HepG2 (cell line): ENCODE data around the gene EPDR1. TPM values are rescaled to one million over a fixed set of nuclear protein-coding genes. Genes with fewer than 3 reads are reported as not detected.

Source experiments
- CSRNP2 ChIP-seq: sonication (generic); formaldehyde crosslinking; conservative IDR thresholded peaks from 2 replicates; pipeline ENCODE4 v1.8.0; 2022; ENCODE audit warnings: low read depth, missing genetic modification reagents
- KLF9 ChIP-seq: IDR thresholded peaks from 2 replicates; pipeline ENCODE4 v1.6.1; 2016; ENCODE audit warnings: low read depth
- NCOA2 ChIP-seq: sonication (generic); formaldehyde crosslinking; IDR thresholded peaks from 2 replicates; pipeline ENCODE4 v1.8.0; 2022; ENCODE audit warnings: inconsistent platforms
- NFATC3 ChIP-seq: sonication (generic); formaldehyde crosslinking; IDR thresholded peaks from 2 replicates; pipeline ENCODE4 v1.5.1; 2020; ENCODE audit warnings: mild to moderate bottlenecking, missing genetic modification reagents
- NR1H2 ChIP-seq: sonication (generic); formaldehyde crosslinking; IDR thresholded peaks from 2 replicates; pipeline ENCODE4 v1.8.1; 2022; ENCODE audit warnings: low read depth, missing genetic modification reagents, borderline replicate concordance
- PHF5A ChIP-seq: IDR thresholded peaks from one replicate; pipeline ENCODE4 v1.6.1; 2018; ENCODE audit warnings: low read depth, missing genetic modification reagents; ENCODE audit not compliant: unreplicated experiment
- PRMT3 ChIP-seq: sonication (generic); formaldehyde crosslinking; IDR thresholded peaks from 2 replicates; pipeline ENCODE4 v1.8.1; 2022; ENCODE audit warnings: low read depth, mild to moderate bottlenecking, moderate library complexity, missing genetic modification reagents, borderline replicate concordance
- SOX6 ChIP-seq, 2 experiments: fragments of 450-650 bp in 1 of 2; sonication (generic) in 1 of 2; formaldehyde crosslinking in 1 of 2; IDR thresholded peaks; 2 replicates each; pipeline versions ENCODE4 v1.4.0 to v1.6.1; 2017 to 2020; ENCODE audit warnings: antibody characterized with exemption in 1 of 2, mild to moderate bottlenecking in 1 of 2, missing genetic modification reagents in 1 of 2
- SP140L ChIP-seq: sonication (generic); formaldehyde crosslinking; IDR thresholded peaks from 2 replicates; pipeline ENCODE4 v1.4.0; 2020; ENCODE audit warnings: missing genetic modification reagents, borderline replicate concordance
- THAP11 ChIP-seq: IDR thresholded peaks from 2 replicates; pipeline ENCODE4 v1.6.1; 2016; ENCODE audit warnings: missing biosample characterization, missing genetic modification reagents
- ZNF234 ChIP-seq: sonication (generic); formaldehyde crosslinking; conservative IDR thresholded peaks from 2 replicates; pipeline ENCODE4 v1.5.1; 2020; ENCODE audit warnings: mild to moderate bottlenecking, missing genetic modification reagents
- ZNF33B ChIP-seq: sonication (generic); formaldehyde crosslinking; IDR thresholded peaks from 2 replicates; pipeline ENCODE4 v1.5.1; 2020; ENCODE audit warnings: mild to moderate bottlenecking, missing genetic modification reagents
- ZNF382 ChIP-seq: sonication (generic); formaldehyde crosslinking; IDR thresholded peaks from 2 replicates; pipeline ENCODE4 v1.5.0; 2020; ENCODE audit warnings: missing genetic modification reagents, mild to moderate bottlenecking, borderline replicate concordance
- ZNF501 ChIP-seq: sonication (generic); formaldehyde crosslinking; IDR thresholded peaks from 2 replicates; pipeline ENCODE4 v1.5.1; 2020; ENCODE audit warnings: mild to moderate bottlenecking, moderate library complexity, missing genetic modification reagents
- ZNF713 ChIP-seq: sonication (generic); formaldehyde crosslinking; IDR thresholded peaks from 2 replicates; pipeline ENCODE4 v1.4.0; 2020; ENCODE audit warnings: mild to moderate bottlenecking, missing genetic modification reagents
- ZNF768 ChIP-seq: sonication (generic); formaldehyde crosslinking; IDR thresholded peaks from 2 replicates; pipeline ENCODE4 v1.4.0; 2020; ENCODE audit warnings: missing genetic modification reagents
- ZNF792 ChIP-seq: IDR thresholded peaks from 2 replicates; pipeline ENCODE4 v1.6.1; 2016
- polyA plus RNA-seq, 8 experiments: library from polyadenylated mRNA; depleted of rRNA in 3 of 8; stranded (reverse) in 7 of 8; unstranded in 1 of 8; fragments of >200 nt; fragmentation: Illumina TruSeq in 4 of 8; extraction: Trizol in 4 of 8; gene quantifications; 2 replicates each; pipeline versions ENCODE4 v1.2.1 to v1.2.3, GENCODE V29; 2011 to 2016; ENCODE audit warnings: low read depth in 4 of 8, missing spikeins in 1 of 8, mixed read lengths in 1 of 8; ENCODE audit not compliant: insufficient read depth in 1 of 8
- total RNA-seq, 5 experiments: library from RNA; depleted of rRNA; stranded (reverse); fragments of >200 nt; fragmentation: Illumina TruSeq; extraction: Trizol; gene quantifications; 2 replicates each; pipeline ENCODE4 v1.2.3, GENCODE V29; 2016; ENCODE audit warnings: low read depth in 1 of 5
- TF ChIP-seq, protein P1 (sequence below): sonication (generic); formaldehyde crosslinking; conservative IDR thresholded peaks from 2 replicates; pipeline ENCODE4 v1.4.0; 2020; ENCODE audit warnings: mild to moderate bottlenecking, missing genetic modification reagents, moderate library complexity
- TF ChIP-seq, protein P2 (sequence below): sonication (generic); formaldehyde crosslinking; IDR thresholded peaks from 2 replicates; pipeline ENCODE4 v1.4.0; 2020; ENCODE audit warnings: low read depth, mild to moderate bottlenecking, missing genetic modification reagents
- TF ChIP-seq, protein P3 (sequence below): sonication (generic); formaldehyde crosslinking; IDR thresholded peaks from 2 replicates; pipeline ENCODE4 v1.4.0; 2020; ENCODE audit warnings: missing genetic modification reagents

The EPDR1 gene
- total and polyA plus RNA-seq, 2 of the 13 experiments (the other 11 are each of a cell fraction or from before 2014, with no cell fraction given) = 38.3 to 50.2 TPM

GRCh38 chr7:37916017-37916672, 4.3 kb upstream of the EPDR1 start (continued):
- TF ChIP-seq, protein P1, sequence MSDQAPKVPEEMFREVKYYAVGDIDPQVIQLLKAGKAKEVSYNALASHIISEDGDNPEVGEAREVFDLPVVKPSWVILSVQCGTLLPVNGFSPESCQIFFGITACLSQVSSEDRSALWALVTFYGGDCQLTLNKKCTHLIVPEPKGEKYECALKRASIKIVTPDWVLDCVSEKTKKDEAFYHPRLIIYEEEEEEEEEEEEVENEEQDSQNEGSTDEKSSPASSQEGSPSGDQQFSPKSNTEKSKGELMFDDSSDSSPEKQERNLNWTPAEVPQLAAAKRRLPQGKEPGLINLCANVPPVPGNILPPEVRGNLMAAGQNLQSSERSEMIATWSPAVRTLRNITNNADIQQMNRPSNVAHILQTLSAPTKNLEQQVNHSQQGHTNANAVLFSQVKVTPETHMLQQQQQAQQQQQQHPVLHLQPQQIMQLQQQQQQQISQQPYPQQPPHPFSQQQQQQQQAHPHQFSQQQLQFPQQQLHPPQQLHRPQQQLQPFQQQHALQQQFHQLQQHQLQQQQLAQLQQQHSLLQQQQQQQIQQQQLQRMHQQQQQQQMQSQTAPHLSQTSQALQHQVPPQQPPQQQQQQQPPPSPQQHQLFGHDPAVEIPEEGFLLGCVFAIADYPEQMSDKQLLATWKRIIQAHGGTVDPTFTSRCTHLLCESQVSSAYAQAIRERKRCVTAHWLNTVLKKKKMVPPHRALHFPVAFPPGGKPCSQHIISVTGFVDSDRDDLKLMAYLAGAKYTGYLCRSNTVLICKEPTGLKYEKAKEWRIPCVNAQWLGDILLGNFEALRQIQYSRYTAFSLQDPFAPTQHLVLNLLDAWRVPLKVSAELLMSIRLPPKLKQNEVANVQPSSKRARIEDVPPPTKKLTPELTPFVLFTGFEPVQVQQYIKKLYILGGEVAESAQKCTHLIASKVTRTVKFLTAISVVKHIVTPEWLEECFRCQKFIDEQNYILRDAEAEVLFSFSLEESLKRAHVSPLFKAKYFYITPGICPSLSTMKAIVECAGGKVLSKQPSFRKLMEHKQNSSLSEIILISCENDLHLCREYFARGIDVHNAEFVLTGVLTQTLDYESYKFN (CRISPR knock-in tag) = no peak
- TF ChIP-seq THAP11 (CRISPR knock-in tag) (no peak), NCOA2 (no peak), ZNF382 (CRISPR knock-in tag) (no peak), ZNF768 (CRISPR knock-in tag) (no peak; the same call in 1 of the 2 replicates), ZNF792 (CRISPR knock-in tag) (no peak), PHF5A (CRISPR knock-in tag) (no peak), NFATC3 (CRISPR knock-in tag) (no peak), ZNF501 (no peak), SP140L (CRISPR knock-in tag) (no peak), PRMT3 (CRISPR knock-in tag) (no peak), SOX6 (IDR thresholded peaks at IDR 0.05) (no peak), SOX6 (CRISPR knock-in tag; IDR thresholded peaks at IDR 0.05) (no peak), ZNF33B (CRISPR knock-in tag) (no peak), ZNF713 (no peak), KLF9 (CRISPR knock-in tag) (no peak), NR1H2 (CRISPR knock-in tag) (no peak), CSRNP2 (no peak), ZNF234 (CRISPR knock-in tag) (no peak)
- TF ChIP-seq, protein P2, sequence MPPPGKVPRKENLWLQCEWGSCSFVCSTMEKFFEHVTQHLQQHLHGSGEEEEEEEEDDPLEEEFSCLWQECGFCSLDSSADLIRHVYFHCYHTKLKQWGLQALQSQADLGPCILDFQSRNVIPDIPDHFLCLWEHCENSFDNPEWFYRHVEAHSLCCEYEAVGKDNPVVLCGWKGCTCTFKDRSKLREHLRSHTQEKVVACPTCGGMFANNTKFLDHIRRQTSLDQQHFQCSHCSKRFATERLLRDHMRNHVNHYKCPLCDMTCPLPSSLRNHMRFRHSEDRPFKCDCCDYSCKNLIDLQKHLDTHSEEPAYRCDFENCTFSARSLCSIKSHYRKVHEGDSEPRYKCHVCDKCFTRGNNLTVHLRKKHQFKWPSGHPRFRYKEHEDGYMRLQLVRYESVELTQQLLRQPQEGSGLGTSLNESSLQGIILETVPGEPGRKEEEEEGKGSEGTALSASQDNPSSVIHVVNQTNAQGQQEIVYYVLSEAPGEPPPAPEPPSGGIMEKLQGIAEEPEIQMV (CRISPR knock-in tag) = no peak; the same call in 1 of the 2 replicates
- TF ChIP-seq, protein P3, sequence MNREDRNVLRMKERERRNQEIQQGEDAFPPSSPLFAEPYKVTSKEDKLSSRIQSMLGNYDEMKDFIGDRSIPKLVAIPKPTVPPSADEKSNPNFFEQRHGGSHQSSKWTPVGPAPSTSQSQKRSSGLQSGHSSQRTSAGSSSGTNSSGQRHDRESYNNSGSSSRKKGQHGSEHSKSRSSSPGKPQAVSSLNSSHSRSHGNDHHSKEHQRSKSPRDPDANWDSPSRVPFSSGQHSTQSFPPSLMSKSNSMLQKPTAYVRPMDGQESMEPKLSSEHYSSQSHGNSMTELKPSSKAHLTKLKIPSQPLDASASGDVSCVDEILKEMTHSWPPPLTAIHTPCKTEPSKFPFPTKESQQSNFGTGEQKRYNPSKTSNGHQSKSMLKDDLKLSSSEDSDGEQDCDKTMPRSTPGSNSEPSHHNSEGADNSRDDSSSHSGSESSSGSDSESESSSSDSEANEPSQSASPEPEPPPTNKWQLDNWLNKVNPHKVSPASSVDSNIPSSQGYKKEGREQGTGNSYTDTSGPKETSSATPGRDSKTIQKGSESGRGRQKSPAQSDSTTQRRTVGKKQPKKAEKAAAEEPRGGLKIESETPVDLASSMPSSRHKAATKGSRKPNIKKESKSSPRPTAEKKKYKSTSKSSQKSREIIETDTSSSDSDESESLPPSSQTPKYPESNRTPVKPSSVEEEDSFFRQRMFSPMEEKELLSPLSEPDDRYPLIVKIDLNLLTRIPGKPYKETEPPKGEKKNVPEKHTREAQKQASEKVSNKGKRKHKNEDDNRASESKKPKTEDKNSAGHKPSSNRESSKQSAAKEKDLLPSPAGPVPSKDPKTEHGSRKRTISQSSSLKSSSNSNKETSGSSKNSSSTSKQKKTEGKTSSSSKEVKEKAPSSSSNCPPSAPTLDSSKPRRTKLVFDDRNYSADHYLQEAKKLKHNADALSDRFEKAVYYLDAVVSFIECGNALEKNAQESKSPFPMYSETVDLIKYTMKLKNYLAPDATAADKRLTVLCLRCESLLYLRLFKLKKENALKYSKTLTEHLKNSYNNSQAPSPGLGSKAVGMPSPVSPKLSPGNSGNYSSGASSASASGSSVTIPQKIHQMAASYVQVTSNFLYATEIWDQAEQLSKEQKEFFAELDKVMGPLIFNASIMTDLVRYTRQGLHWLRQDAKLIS (CRISPR knock-in tag) = no peak
